NCI-H2227 (cell line): ENCODE results near the gene PLA2R1.
"Not testable (repeated sequence)": the region's sequence is repeated elsewhere in the genome, so short reads cannot be mapped to it uniquely, and the experiment has no call there.

Experiments used
- DNase-seq: peaks from one replicate; lab custom pipeline; 2025; ENCODE audit not compliant: unreplicated experiment; lab: John Stamatoyannopoulos, UW

The PLA2R1 gene

DNA sequence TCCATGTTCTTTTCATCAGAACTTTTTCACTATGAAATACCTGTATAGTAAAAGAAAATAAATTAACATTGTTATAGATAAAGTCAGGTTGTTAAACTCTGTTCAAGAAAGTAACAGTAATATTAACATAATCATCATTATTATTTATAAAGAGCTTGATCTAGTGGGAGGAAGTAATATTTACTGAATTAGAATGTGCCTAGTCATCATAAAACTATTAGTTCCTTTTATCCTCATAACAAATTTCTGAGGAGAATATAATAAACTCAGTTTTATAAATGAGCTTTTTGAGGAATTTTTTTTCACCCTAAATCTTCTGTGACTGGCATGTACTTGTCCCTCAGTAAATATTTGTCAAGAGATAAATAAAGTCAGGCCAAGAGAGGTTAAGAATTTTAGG, 78.4 kb downstream of the PLA2R1 start:
- DNase-seq: no peak

DNA sequence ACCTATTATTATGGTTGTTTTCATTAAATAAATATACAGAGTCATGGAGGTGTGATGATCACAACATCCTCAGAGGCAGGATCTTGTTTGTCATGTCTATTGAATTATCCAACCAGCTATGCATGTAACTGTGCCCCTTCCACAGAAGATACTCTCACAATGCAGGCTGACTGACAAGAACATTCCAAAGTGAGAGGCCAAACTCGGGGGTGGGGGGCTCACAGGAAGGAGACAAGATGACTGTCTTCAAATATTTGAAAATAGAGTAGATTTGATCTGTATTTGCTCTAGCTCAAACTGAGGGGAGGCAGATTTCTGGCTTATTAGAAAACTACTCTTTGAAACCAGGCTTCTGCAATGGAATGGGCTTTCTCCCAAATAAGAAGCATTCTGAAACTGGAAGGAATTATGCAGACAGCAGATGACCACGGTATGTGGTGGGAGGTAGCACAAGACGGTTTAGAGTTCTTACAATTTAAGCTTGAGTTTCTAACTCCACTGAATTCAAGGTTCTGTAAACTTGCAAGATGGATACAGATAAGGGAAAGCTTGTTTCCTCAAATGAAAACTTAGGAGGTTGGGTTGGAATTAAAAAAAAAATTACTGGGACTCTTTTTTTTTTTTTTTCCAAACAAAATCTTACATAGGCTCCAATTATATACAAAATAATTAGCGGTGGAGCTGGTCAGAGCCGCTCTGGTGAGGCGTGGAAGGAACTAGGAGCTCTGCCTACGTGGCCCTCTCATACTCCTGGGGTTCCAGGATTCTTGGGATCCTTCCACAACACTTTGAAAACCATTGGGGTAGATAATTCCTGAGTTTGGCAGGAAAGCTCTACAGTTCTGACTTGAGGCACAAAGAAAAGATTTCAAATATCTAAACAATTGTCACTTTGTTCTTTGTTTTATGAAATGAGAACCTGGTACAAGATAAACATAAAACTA, 79.3 kb downstream of the PLA2R1 start:
- DNase-seq: no peak

DNA sequence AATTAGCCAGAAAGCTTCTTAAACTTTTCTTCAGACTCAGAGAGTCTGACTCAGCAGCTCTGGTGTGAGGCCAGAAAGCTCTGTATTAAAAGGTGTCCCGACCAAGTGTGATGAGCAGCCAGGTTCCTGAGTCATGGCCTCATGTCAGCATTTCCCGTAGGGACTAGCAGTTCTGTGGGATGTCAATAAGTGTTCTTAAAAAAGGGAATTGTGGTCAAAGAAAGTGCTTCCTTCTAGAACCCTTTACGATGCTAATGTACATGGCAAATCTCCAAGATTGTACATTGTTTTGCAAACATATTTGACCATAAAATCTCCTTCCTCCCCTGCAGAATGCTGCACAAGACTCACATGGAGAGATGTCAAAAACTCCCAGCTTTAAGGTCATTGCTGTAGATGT, 80.1 kb downstream of the PLA2R1 start:
- no peak for DNase-seq

DNA sequence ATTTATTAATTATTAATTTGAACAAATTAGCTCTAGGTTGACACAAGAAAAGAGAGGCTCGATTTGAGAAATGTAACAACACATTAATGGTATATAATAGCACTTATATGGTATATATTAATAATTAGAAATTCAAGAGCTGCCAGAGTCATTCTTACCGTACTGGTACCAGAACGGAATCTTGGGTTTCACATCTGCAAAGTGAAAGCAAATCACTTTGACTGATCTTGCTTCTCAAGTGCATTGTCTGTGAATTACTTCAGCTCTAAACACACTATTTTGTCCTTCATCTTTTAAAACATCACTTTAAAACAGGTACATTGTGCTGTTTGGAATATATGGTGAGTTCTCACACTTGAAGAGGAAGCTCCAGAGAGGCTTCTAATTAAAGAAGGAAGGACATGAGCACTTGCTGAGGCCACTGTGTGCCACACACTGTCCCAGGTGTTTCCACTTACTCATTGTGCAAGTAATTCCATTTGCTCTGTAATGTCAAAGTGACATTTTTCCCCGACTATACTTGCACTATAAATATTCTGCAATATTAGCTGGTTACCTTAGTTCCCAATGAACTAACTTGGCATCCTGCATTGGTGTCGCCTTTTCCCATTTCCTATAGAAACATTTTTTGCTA, 85.8 kb downstream of the PLA2R1 start:
- DNase-seq: no peak

DNA sequence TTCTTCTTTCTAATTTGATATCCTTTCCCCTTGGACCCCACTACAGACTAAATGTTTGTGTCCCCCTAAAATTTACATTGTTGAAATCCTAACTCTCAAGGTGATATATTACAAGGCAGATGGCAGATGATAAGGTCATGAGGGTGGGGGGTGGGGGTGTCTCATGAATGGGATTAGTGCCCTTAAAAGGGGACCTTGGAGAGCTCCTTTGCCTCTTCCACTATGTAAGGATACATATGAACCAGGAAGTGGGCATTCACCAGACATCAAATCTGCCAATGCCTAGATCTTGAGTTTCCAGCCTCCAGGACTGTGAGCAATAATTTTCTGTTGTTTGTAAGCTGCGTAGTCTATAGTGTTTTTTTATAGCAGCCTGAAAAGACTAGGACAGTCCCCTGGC, 89.1 kb downstream of the PLA2R1 start:
- DNase-seq: no peak

DNA sequence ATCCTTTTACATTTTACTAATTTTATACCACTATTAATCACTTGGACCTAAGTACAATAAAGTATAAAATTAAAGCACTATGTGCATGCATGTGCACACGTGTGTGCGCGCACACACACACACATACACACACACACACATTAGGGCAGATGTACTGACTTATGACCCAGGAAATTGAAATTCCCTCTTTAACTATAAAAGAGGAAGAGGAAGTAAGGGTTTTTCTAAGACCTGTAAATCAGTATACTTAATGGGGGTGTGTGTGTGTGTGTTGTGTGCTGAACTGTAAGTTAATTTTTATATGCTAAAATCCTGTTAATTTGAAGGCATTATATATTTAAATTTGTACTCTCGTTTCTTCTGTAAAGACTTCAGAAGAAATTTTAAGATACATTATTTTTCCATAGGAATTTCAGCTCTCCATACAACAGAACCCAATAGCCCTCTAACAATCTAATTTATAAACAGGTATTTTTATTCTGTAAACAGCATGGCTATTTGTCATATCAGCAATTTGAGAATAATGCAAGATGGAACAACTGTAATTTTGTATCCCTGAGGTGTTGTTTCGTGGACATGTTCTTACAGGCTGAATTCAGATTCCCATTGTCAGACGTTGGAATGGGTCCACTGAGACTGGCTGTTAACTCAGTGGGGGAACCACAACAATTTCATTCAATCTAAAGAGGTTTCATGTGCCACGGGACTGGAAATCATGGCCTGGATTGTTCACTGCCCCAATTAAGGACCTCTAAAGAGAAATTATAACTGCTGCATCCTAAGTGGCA, 90.9 kb downstream of the PLA2R1 start:
- DNase-seq: peak; percentile 88

DNA sequence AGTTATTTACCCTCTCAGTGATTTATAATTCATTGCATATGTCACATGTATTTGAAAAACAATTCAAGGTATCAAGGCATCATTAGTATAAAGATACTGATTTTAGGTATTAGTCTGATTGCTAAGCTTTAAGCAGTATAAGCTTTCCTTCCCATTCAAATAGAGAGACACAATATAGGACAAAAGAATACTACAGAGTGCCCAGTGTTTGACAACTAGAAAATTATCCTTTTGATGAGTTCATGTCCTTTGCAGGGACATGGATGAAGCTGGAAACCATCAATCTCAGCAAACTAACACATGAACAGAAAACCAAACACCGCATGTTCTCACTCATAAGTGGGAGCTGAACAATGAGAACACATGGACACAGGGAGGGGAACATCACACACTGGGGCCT, 91.9 kb downstream of the PLA2R1 start:
- DNase-seq: peak; percentile 10

DNA sequence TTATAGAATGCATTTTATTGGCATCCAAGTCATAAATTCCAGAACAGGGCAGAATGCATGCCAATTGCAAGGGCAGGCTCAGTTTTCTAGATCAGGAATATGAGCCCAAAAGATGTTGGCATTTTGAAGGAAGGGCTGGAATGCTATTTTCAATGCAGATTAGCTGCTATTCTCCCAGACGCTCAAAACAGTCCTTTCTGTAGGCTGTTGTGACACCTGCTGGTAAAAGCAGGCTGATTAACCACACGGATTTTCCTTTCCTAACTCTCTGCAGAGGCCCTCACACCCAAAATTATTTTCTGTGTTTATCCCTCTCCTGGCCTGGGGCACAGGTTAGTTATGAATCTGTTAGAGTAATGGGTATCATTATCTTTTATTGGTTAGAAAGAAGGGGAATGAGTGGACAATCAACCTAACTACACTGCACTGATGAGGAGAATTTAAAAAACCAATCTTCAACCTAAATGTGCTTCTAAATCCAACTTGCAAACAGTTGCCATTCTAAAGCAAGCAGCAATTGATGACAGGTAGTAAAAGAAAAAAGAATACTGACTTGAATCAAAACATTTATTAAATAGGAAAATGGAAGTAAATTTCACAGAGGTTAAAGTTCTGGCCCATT, 94.0 kb downstream of the PLA2R1 start:
- DNase-seq: peak; percentile 86

DNA sequence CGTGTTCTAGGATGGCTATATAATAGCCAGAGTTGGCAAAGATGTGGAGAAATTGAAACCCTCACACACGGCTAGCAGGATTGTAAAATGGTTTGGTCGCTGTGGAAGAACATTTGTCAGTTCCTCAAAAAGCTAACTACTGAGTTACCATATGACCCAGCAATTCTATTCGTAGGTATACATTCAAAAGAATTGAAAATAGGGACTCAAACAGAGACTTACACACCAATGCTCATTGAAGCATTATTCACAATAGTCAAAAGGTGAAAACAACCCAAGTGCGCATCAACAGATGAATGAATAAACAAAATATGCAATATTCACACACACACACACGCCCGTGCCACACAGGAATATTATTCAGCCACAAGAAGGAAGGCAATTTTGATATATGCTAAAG, 98.7 kb downstream of the PLA2R1 start:
- DNase-seq: no peak

DNA sequence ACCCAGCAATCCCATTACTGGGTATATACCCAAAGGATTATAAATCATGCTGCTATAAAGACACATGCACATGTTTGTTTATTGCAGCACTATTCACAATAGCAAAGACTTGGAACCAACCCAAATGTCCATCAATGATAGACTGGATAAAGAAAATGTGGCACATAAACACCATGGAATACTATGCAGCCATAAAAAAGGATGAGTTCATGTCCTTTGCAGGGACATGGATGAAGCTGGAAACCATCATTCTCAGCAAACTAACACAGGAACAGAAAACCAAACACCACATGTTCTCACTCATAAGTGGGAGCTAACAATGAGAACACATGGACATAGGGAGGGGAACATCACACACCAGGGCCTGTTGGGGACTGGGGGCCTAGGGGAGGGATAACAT, 99.9 kb downstream of the PLA2R1 start:
- DNase-seq: not testable (repeated sequence)

DNA sequence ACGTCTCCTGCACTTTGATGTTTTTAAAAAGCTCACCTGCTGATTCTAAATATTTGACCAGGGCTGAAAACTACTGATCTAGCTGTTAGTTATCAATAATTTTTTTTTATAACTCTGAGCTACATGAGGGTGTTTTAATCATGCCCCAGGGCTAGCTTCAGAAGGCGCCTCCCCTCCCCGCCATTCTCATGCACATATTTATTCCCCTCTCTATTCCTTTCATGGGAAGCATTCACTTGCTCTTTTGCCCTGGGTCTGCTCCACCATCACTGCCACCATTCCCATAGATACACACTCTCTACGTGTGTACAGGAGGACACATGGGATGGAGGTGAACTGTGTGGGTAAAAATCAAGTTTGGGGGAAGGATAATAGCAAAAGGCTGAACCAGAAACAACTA, 101.0 kb downstream of the PLA2R1 start:
- no peak for DNase-seq

DNA sequence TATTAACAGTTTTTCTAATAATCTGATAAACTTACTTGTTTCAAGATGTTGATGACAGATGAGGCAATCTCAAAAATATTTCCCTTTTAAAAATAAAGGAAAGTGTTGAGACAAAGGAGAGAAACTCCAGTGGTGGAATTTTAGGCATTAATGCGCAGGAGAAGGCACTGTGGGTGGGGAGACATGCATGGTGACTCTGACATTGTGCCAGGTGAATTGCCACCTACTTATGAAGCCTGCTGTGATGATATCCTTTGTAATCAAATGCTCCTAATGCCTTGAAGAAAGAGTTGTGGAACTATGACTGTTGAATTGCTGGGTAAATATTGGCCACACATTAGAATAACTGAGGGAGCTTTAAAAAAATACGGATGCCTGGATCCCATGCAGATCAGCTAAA, 101.4 kb downstream of the PLA2R1 start:
- DNase-seq: no peak

DNA sequence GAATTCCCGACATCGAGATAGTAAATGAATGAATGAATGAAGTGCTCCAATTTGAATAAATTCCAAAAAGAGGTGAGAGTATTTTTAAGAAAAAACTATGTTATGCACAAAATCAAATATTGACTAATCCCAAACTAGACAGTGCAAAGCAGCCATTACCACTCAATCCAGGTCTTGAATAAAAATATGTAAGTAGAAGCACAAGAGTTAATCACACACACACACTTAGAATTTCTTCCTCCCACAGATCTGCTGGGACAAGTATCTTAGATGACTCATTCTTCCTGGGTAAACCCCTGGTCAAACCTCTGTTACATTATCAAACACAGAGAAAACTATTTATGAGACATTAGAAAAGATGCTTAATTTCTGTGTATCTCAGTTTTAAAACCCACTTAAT, 102.0 kb downstream of the PLA2R1 start:
- no peak for DNase-seq

DNA sequence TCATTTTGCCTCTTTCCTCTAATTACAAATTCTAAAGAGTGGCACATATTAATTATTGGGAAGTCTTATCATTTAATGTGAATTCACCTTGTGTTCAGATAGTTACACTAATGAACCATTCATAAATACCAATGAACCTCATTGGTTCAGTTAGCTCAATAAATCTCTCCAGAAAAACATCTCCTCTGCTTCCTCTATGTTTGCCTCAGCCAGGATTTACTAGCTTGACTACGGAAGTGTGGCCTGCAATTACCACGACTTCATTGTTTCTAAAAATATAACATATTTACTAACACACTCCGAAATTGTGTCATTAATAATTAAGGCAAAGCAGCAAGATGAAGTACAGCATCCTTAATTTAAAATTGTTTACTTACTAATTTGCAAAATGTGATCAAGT, 103.3 kb downstream of the PLA2R1 start:
- no peak for DNase-seq

DNA sequence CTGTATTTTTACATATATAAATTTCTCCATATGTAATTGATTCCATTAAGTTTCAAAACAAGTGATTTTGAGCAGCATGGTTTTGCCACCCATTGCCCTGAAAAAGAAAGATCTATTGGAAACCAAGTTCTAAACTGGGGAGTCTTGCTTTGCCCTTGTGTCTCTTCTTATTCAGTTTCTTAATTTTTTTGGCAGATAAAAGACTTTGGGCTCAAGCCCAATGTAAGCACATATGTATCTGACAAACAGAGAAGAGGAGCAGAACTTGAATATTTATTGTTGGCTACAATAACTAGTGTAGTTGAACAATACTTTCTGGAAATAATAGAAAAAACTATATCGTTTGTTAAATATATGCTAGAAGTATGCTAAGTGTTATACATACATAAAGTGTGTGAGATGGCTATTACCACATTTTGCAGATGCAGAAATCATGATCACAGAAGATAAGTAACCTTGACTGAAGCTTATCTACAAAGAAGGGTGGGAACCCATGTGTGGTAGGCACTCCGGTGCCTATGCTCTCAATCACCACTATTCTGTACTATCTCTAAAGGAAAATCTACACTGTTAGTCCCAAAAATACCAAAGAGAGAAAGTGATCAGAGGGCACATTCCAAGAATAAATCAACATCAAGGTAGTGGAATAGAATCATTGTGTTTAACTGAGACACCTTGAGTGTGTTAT, 109.1 kb downstream of the PLA2R1 start:
- no peak for DNase-seq

DNA sequence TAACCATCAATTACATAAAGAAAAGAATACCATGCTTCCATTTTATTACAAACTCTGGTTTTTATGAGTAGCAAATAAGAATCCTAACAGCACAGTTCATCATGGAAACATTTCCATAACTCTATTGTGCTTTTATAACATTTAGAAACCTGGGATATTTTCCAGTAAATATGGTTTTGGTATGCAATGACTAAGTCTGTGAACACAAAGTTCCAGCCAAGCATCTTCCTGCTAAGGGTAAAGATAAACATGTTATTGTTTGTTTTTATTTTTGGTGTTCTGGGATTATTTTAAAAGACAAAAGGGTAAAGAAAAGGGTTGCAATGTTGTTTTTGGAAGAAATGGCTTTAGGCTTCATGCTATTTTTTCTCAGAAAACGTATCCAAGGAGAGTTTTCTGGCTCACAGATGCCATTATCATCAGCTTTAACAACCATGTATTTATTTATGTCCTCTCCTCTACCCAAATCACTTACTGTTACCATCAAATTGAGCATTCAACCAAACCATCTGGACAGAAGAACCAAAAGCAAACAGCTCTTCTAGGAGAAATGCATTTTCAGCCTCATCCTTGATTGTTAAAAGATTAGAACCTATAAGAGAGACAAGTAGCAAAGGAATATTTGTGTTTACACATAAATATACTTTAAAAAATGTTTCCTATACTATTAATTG, 116.0 kb downstream of the PLA2R1 start:
- peak; percentile 80 for DNase-seq

DNA sequence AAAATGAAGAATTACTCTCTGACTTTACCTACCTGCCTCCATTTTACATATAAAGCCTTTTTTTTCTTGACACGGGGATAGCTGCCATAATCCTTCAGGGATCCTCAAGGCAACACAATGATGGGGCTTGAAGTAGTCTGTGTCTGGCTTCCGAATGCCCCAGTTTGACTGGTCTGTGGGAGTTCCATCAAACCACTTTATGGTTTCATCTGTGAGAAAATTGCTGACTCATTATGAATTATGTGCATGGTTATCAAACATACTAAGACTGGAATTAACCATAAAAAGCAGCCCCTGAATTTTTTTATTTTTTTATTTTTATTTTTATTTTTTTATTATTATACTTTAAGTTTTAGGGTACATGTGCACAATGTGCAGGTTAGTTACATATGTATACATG, 117.5 kb downstream of the PLA2R1 start:
- DNase-seq: no peak

DNA sequence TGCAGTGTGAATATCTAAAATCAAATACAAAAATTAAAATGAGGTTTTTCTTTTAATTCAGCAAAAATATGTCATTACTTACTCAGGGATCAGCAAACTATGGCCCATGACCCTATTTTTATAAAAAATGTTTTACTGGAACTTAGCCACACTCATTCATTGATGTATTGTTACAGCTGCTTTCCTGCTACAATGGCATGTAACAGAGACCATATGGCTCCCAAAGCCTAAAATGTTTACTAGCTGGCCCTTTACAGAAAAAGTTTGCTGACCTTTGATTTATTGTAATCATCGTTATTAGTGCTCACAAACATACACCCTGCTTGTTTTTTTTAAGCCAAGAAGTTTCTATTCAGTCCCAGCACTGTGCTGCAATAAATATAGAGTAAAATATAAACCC, 120.3 kb downstream of the PLA2R1 start:
- no peak for DNase-seq

DNA sequence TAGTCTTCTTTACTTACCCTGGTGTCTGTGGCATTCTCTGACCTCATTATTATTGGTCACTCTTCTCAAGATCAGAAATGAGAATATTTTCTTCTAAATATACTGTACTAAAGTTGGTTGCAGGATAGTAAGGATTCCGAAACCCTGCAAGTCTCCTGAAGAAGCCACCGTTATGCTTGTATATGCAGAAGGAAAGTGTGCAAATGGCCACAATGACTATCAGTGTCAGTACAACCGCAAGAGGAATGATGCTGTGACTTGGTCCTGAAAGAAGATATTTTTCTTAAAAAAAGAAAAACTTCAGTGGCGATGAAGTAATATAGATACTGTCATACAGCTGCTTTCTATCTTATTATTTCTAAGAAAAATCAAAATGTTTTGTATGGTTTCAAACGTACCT, 120.7 kb downstream of the PLA2R1 start:
- DNase-seq: no peak

DNA sequence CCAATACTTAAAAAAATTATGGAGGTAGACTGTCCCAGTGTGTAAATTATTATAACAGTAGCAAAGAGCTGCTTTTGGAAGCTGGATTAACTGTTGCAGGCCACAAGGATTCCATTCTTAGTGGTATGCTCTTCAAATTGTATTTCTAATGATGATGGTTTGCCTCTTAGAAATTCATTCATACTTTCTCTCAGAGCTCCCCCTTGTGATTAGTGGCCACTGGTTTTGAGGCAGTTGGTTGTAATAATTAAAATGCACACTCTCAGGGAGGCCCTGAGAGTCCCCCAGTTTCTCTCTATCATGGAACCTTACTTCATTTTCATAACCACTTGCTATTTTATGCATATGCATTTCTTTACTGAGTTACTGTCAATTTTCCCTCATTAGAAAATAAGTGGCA, 122.5 kb downstream of the PLA2R1 start:
- DNase-seq: no peak
